GM12874 (cell line): ENCODE measurements around the gene EHBP1.

ENCODE experiments used
- CTCF ChIP-seq: IDR thresholded peaks from 2 replicates; pipeline ENCODE4 v1.5.1; 2011; ENCODE audit warnings: low read depth, mild to moderate bottlenecking, control low read depth, low read length, moderate library complexity; ENCODE audit not compliant: insufficient read depth

Gene EHBP1

GRCh38 chr2:63093502-63093901 lies 388.0 kb downstream of the EHBP1 start:
- TF ChIP-seq CTCF: no peak
